ENCODE measurements around the gene TGM3. TPM values are rescaled to one million over a fixed set of nuclear protein-coding genes. Genes with fewer than 3 reads are reported as not detected.

Gene TGM3
- total RNA-seq, 2 experiments from 2014 or later = not detected

DNA sequence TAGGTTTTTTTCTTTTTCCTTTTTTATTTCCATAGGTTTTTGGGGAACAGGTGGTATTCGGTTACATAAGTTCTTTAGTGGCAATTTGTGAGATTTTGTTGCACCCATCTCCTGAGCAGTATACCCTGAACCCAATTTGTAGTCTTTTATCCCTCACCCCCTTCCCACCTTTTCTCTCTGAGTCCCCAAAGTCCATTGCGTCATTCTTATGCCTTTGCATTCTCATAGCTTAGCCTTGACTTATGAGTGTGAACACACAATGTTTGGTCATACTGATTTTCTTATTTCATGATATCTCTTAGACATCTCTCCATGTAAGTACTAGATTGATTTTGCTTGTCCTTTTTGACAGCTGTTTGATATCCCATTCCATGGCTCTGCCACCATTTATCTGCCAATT lies 27.2 kb downstream of the TGM3 start:
- DNase-seq = no peak
- H3K9me3 Mint-ChIP-seq = peaks cover 4% of the 10 kb centered on the region
- H3K4me1 Mint-ChIP-seq = no peaks in the 10 kb centered on the region
- H3K36me3 Mint-ChIP-seq (ENCODE audit: low read depth) = no peaks in the 10 kb centered on the region
- H3K4me3 Mint-ChIP-seq = no peak overlapping the region
- no peak overlapping the region for H3K27ac Mint-ChIP-seq
- peaks cover 30% of the 10 kb centered on the region for H3K27me3 Mint-ChIP-seq
- ChIA-PET POLR2A (no interaction called here), CTCF (no interaction called here)

DNA sequence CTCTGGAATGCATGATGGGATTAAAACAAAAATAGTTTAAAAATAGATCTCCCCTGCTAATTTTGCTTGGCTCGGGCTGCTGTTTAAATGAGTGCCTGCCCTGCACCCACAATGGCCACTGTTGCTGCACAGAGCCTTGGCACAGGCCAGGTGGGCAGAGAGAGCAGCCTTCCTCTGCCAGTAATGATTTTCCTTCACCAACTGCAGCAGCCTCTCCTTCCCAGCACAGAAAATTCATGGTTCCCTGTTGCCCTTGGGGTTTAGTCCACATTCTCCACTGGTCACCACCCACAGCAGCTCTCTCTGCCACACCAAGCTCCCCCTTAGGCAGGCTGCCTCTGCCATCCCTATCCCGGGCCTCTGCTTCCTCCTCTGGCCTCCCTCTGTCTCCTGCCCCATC lies 30.2 kb downstream of the TGM3 start:
- no peaks in the 10 kb centered on the region for H3K36me3 Mint-ChIP-seq (ENCODE audit: low read depth)
- no peaks in the 10 kb centered on the region for H3K4me1 Mint-ChIP-seq
- CTCF ChIA-PET = no interaction called here
- POLR2A ChIA-PET = no interaction called here
- H3K4me3 Mint-ChIP-seq = no peak overlapping the region
- H3K27me3 Mint-ChIP-seq = peaks cover 19% of the 10 kb centered on the region
- H3K9me3 Mint-ChIP-seq = no peaks in the 10 kb centered on the region
- DNase-seq = no peak
- no peak overlapping the region for H3K27ac Mint-ChIP-seq

DNA sequence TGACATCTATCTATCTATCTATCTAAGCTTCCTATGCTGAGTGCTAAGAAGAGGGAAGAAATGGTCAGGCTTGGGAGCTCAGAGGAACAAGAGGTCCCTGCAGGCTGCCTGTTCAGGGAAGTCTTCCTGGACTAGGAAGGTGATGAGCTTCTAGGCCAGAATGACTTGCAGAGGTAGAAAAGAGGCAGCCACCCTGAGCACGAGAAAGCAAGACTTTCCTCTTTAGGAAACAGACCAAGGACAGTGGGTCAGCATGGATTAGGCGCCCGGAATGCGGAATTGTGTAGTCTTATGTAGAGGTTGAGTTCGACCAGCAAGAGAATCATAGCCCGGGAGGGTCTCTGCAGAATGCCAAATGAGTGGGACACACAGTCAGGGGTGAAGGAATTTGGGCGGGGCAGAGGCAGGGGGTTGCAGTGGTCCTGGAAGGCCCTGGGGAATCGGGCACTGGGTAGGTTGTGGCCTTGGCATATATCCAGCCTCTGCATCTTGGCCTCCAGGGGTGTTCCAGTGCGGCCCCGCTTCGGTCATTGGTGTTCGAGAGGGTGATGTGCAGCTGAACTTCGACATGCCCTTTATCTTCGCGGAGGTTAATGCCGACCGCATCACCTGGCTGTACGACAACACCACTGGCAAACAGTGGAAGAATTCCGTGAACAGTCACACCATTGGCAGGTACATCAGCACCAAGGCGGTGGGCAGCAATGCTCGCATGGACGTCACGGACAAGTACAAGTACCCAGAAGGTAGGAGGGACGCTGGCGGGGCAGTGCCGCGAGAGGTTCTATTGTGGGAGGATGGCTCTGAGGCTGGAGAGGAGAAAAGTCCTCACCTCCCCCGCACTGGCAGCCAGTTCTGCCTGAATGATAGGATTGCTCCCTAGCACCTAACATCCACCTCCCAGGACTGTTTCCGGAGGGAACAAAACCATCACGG lies 32.1 kb downstream of the TGM3 start:
- POLR2A ChIA-PET = no interaction called here
- H3K27ac Mint-ChIP-seq = no peak overlapping the region
- no peaks in the 10 kb centered on the region for H3K4me1 Mint-ChIP-seq
- CTCF ChIA-PET = no interaction called here
- DNase-seq = no peak
- no peak overlapping the region for H3K4me3 Mint-ChIP-seq
- peaks cover 13% of the 10 kb centered on the region for H3K27me3 Mint-ChIP-seq
- no peaks in the 10 kb centered on the region for H3K9me3 Mint-ChIP-seq
- H3K36me3 Mint-ChIP-seq (ENCODE audit: low read depth) = no peaks in the 10 kb centered on the region

DNA sequence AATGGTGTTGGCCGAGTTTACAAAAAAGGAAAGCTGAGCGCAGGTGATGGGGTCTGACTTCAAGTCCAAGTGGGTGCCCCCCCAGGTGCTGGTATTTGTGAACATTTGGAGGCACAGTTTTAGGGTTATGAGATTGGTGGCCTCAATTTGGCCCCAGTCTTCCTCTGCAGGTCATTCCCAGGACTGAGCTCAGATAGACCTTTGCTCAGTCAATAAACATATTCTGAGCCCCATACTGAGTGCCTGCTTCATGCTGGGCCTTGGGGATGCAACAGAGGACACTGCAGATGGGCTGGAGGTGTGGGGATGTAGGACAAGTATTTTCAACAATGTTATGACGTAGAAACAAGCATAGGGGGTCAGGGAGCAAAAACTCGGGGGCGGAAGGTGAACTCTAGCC lies 33.5 kb downstream of the TGM3 start:
- ChIA-PET CTCF (no interaction called here), POLR2A (no interaction called here)
- Mint-ChIP-seq H3K27me3 (peaks cover 9% of the 10 kb centered on the region), H3K9me3 (no peaks in the 10 kb centered on the region), H3K27ac (no peak overlapping the region), H3K4me1 (no peaks in the 10 kb centered on the region), H3K36me3 (ENCODE audit: low read depth) (no peaks in the 10 kb centered on the region), H3K4me3 (no peak overlapping the region)
- no peak for DNase-seq

DNA sequence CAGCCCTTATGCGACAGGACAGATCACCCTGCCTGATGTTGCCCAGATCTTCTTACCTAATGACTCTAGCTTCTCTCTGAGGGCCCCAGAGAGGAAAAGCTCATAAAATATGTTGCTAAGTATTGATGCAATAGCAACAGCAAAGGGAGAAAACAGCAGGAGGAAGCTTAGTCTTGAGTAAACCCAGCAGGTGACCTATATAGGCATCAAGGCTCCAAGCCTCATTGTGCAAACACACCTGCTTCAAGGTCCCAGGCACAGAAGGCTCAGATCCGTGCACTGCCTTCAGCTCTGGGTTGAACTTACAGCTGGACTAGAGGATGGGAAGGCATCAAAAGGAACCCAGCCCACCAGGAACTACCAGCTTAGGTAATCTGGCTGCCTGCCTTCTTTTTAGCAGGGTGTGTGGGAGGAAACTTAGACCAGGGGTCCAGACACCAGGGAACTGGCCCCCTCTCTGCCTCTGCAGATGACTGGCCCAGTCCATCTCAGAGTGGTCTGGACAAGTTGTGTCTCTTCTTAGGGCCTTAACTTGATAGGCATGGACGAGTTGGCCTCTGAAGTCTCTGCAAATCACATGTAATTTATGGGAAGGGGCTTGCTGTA lies 34.4 kb downstream of the TGM3 start:
- POLR2A ChIA-PET = no interaction called here
- no peaks in the 10 kb centered on the region for H3K36me3 Mint-ChIP-seq (ENCODE audit: low read depth)
- no peaks in the 10 kb centered on the region for H3K9me3 Mint-ChIP-seq
- H3K4me3 Mint-ChIP-seq = no peak overlapping the region
- peaks cover under 1% of the 10 kb centered on the region for H3K27me3 Mint-ChIP-seq
- CTCF ChIA-PET = no interaction called here
- no peak overlapping the region for H3K27ac Mint-ChIP-seq
- DNase-seq = no peak
- no peaks in the 10 kb centered on the region for H3K4me1 Mint-ChIP-seq

DNA sequence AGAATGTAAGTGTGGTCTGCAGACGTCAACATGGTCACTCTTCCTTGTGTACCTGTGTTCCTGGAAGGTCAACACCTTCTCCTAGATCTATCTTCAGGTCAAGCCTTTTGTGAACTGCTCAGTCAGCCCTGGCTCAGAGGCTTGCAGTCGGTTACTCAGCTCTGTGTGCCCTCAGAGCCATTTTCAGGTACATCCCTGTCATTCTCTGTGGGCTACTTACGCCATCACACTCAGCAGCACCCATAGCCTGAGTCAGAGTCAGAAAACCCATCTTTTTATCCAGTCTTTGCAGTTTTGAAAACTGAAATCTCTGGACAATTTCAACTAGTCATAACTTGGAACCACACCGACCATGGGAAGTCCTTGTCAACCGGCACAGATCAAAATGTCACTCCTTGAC lies 35.3 kb downstream of the TGM3 start:
- ChIA-PET POLR2A (no interaction called here), CTCF (interaction anchor here (1.5 kb wide), 1 partner anchor 33 kb away, joined by 4 read pairs; no protein-coding TSS in a partner anchor)
- Mint-ChIP-seq H3K36me3 (ENCODE audit: low read depth) (no peaks in the 10 kb centered on the region), H3K4me1 (no peaks in the 10 kb centered on the region), H3K27me3 (no peaks in the 10 kb centered on the region), H3K27ac (no peak overlapping the region), H3K9me3 (no peaks in the 10 kb centered on the region), H3K4me3 (no peak overlapping the region)
- no peak for DNase-seq

DNA sequence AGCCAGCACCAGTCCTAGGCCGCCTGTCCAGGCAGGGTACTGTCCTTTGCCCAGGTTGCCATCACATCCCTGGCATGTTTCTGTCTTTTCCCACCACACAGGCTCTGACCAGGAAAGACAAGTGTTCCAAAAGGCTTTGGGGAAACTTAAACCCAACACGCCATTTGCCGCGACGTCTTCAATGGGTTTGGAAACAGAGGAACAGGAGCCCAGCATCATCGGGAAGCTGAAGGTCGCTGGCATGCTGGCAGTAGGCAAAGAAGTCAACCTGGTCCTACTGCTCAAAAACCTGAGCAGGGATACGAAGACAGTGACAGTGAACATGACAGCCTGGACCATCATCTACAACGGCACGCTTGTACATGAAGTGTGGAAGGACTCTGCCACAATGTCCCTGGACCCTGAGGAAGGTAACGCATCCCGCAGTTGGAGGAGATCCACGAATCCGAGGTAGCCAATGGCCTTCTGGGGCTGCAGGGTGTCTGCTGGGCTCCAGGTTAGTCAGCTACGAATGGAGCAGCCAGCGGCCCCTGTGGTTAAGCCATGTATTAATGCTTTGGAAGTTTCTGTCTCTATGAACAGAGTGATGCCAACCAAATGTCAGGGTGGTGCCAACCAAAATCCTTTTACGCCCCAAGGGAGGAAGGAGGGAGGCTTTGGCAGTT lies 36.2 kb downstream of the TGM3 start:
- ChIA-PET POLR2A (no interaction called here), CTCF (interaction anchor here (1.5 kb wide), 1 partner anchor 34 kb away, joined by 4 read pairs; no protein-coding TSS in a partner anchor)
- Mint-ChIP-seq H3K9me3 (no peaks in the 10 kb centered on the region), H3K36me3 (ENCODE audit: low read depth) (no peaks in the 10 kb centered on the region), H3K27me3 (no peaks in the 10 kb centered on the region), H3K4me3 (no peak overlapping the region), H3K27ac (no peak overlapping the region), H3K4me1 (no peaks in the 10 kb centered on the region)
- DNase-seq = no peak

DNA sequence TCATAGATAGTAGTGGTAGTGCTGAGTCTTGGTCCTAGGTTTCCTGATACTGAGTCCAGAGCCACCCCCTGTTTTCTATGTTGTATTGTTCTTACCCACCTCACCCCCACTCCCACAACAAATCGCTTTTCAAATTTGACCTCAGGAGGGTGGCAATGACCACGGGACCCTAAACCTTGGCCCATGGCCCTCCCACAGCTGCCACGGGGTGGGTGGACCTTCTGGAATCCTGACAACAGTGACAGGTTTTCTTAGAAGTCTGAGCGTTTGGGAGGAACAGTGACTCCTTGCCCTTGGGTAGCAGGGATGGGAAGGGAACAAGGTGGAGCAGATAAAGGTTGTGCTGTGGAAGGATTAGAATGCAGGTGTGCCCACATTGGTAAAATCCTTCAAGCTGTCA lies 36.9 kb downstream of the TGM3 start:
- Mint-ChIP-seq H3K27ac (no peak overlapping the region), H3K4me1 (no peaks in the 10 kb centered on the region), H3K36me3 (ENCODE audit: low read depth) (no peaks in the 10 kb centered on the region), H3K4me3 (no peak overlapping the region), H3K9me3 (no peaks in the 10 kb centered on the region), H3K27me3 (no peaks in the 10 kb centered on the region)
- DNase-seq = no peak
- POLR2A ChIA-PET = no interaction called here
- CTCF ChIA-PET = no interaction called here

DNA sequence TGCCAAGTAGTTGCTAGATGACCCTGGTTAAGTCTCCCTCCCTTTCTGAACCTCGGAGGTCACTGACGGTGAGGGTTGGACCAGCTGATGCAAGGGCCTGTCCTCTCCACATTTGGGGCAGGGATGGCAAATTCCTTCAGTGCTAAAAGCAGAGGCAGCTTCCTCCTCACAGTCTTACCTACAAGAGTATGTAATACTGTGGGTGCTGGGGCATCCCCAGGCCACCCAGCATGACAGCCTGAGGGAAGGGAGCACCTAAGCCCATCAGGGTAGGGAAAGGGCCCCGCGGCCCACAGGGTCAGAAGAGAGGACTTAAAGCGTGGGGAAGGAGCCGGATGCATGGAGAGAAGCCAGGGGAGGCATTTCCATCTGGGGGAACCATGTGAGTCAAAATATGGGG lies 38.0 kb downstream of the TGM3 start:
- Mint-ChIP-seq H3K36me3 (ENCODE audit: low read depth) (no peaks in the 10 kb centered on the region), H3K27ac (peak overlapping the region; percentile 48), H3K27me3 (no peaks in the 10 kb centered on the region), H3K9me3 (no peaks in the 10 kb centered on the region), H3K4me1 (no peaks in the 10 kb centered on the region), H3K4me3 (no peak overlapping the region)
- ChIA-PET CTCF (no interaction called here), POLR2A (no interaction called here)
- DNase-seq = no peak

DNA sequence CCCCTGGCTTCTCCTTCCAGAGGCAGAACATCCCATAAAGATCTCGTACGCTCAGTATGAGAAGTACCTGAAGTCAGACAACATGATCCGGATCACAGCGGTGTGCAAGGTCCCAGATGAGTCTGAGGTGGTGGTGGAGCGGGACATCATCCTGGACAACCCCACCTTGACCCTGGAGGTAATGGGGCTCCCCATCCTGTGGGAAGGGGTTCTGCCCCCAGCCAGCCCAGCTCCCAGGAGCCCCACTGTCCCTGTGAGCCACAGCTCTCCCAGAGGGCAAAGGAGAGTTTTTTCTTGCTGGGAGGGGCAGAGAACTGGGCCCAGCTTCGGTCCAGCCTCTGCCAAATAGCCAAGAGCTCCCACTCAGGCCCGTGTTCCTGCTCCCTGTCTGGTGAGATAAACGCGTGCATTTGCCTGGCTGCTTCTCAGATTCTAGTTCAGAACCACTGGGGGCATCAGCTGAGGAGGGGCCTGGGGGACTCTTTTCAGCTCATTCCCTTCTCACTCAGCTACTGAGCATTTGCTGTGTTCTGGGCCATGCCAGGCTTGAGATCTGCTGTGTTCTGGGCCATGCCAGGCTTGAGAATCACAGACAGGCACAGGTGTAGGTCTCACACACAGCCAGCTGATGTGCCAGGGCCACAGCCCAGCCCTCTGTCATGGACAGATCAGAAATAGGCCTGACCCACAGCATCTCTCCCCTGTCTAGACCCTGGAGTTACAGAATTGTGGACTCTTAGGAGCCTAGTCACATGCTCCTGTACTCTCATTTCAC lies 39.5 kb downstream of the TGM3 start:
- CTCF ChIA-PET = no interaction called here
- POLR2A ChIA-PET = interaction anchor here (0.6 kb wide), 1 partner anchor 44 kb away, joined by 3 read pairs; no protein-coding TSS in a partner anchor
- Mint-ChIP-seq H3K4me1 (no peaks in the 10 kb centered on the region), H3K4me3 (no peak overlapping the region), H3K36me3 (ENCODE audit: low read depth) (no peaks in the 10 kb centered on the region), H3K27ac (no peak overlapping the region), H3K27me3 (no peaks in the 10 kb centered on the region), H3K9me3 (no peaks in the 10 kb centered on the region)
- no peak for DNase-seq

DNA sequence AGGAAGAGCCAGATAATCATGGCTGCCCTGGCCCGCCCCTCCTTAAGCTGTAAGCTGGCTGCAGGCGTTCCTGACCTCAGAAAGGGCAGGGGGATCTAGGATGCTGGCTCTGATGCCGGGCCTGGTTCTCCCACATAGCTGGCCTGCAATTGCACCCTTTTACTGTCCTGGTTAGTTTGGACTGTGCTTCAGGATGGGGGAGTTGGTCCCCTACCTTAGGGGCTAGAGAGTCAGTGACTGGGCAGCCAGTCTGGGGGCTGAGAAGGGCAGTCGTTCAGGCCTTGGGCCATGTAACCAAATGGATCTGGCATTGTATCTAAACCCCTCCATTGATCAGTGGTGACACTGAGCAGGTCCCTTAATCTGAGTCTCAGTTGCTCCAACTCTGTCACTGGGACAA lies 40.7 kb downstream of the TGM3 start:
- Mint-ChIP-seq H3K36me3 (ENCODE audit: low read depth) (no peaks in the 10 kb centered on the region), H3K4me1 (no peaks in the 10 kb centered on the region), H3K9me3 (no peaks in the 10 kb centered on the region), H3K27ac (no peak overlapping the region), H3K27me3 (no peaks in the 10 kb centered on the region), H3K4me3 (no peak overlapping the region)
- CTCF ChIA-PET = interaction anchor here (1.1 kb wide), 1 partner anchor 17 kb away, joined by 3 read pairs; no protein-coding TSS in a partner anchor
- POLR2A ChIA-PET = no interaction called here
- DNase-seq = no peak

DNA sequence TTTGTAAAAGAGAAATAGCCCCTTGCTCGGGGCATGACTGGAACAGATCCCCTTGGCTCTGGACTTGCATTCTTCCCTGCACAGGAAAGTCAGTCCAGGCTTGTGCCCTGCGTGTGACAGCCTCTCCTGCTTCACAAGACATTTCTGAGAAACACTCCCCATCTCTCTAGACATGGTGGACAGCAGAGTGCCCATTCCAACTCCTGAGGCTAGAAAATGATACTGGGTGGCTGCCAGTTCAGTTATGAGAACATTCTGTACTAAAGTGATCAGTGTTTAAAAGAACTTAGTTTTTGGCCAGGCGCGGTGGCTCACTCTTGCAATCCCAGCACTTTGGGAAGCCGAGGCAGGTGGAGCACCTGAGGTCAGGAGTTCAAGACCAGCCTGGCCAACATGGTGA lies 41.3 kb downstream of the TGM3 start:
- CTCF ChIA-PET = interaction anchor here (1.1 kb wide), 1 partner anchor 18 kb away, joined by 3 read pairs; no protein-coding TSS in a partner anchor
- H3K36me3 Mint-ChIP-seq (ENCODE audit: low read depth) = no peaks in the 10 kb centered on the region
- POLR2A ChIA-PET = no interaction called here
- H3K27me3 Mint-ChIP-seq = no peaks in the 10 kb centered on the region
- H3K4me1 Mint-ChIP-seq = no peaks in the 10 kb centered on the region
- H3K9me3 Mint-ChIP-seq = no peaks in the 10 kb centered on the region
- no peak overlapping the region for H3K27ac Mint-ChIP-seq
- no peak for DNase-seq
- no peak overlapping the region for H3K4me3 Mint-ChIP-seq
